Astrocyte (in vitro differentiated cells and primary cell): ENCODE data around the gene GP1BA.

Source experiments
- EZH2 ChIP-seq: IDR thresholded peaks from 2 replicates; pipeline ENCODE4 v1.6.1; 2012; ENCODE audit warnings: mild to moderate bottlenecking, low read length, inconsistent platforms; ENCODE audit not compliant: insufficient read depth
- TF ChIP-seq, protein P1 (sequence below): IDR thresholded peaks from 2 replicates; pipeline ENCODE4 v1.5.1; 2011; ENCODE audit warnings: low read depth, mild to moderate bottlenecking, inconsistent platforms, low read length, moderate library complexity; ENCODE audit not compliant: insufficient read depth

DNA sequence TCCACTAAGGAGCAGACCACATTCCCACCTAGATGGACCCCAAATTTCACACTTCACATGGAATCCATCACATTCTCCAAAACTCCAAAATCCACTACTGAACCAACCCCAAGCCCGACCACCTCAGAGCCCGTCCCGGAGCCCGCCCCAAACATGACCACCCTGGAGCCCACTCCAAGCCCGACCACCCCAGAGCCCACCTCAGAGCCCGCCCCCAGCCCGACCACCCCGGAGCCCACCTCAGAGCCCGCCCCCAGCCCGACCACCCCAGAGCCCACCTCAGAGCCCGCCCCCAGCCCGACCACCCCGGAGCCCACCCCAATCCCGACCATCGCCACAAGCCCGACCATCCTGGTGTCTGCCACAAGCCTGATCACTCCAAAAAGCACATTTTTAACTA, 1.6 kb downstream of the GP1BA start:
- TF ChIP-seq, protein P1, sequence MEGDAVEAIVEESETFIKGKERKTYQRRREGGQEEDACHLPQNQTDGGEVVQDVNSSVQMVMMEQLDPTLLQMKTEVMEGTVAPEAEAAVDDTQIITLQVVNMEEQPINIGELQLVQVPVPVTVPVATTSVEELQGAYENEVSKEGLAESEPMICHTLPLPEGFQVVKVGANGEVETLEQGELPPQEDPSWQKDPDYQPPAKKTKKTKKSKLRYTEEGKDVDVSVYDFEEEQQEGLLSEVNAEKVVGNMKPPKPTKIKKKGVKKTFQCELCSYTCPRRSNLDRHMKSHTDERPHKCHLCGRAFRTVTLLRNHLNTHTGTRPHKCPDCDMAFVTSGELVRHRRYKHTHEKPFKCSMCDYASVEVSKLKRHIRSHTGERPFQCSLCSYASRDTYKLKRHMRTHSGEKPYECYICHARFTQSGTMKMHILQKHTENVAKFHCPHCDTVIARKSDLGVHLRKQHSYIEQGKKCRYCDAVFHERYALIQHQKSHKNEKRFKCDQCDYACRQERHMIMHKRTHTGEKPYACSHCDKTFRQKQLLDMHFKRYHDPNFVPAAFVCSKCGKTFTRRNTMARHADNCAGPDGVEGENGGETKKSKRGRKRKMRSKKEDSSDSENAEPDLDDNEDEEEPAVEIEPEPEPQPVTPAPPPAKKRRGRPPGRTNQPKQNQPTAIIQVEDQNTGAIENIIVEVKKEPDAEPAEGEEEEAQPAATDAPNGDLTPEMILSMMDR, result no peak
- no peak for TF ChIP-seq EZH2
